ENCODE results near the gene NYAP2.

The NYAP2 gene

GRCh38 chr2:225637259-225637658, 237.7 kb downstream of the NYAP2 start:
- DNase-seq = no peak

GRCh38 chr2:225640550-225640949, 241.0 kb downstream of the NYAP2 start:
- no peak for DNase-seq

- no peak for DNase-seq
Measured at GRCh38 chr2:225649274-225649673, 249.8 kb downstream of the NYAP2 start.

GRCh38 chr2:225650041-225650440, 250.5 kb downstream of the NYAP2 start:
- no peak for DNase-seq

- peak; percentile 70 for DNase-seq
Measured at GRCh38 chr2:225660262-225661131, 261.0 kb downstream of the NYAP2 start.

GRCh38 chr2:225662101-225662500, 262.6 kb downstream of the NYAP2 start:
- DNase-seq = no peak

GRCh38 chr2:225667445-225667844, 267.9 kb downstream of the NYAP2 start:
- DNase-seq = no peak

GRCh38 chr2:225668606-225669266, 269.2 kb downstream of the NYAP2 start:
- no peak for DNase-seq

- DNase-seq = no peak
Measured at GRCh38 chr2:225670111-225670974, 270.8 kb downstream of the NYAP2 start.

GRCh38 chr2:225678792-225679191, 279.3 kb downstream of the NYAP2 start:
- DNase-seq = no peak

GRCh38 chr2:225683258-225683657, 283.7 kb downstream of the NYAP2 start:
- no peak for DNase-seq

- no peak for DNase-seq
Measured at GRCh38 chr2:225690153-225690552, 290.6 kb downstream of the NYAP2 start.

GRCh38 chr2:225691711-225692110, 292.2 kb downstream of the NYAP2 start:
- no peak for DNase-seq

- no peak for DNase-seq
Measured at GRCh38 chr2:225693259-225693658, 293.7 kb downstream of the NYAP2 start.

GRCh38 chr2:225694664-225695063, 295.2 kb downstream of the NYAP2 start:
- DNase-seq = no peak

- DNase-seq = no peak
Measured at GRCh38 chr2:225697936-225698335, 298.4 kb downstream of the NYAP2 start.
